Activated CD8-positive, alpha-beta T cell treated with anti-CD3 and anti-CD28 coated beads for 36 hours (primary cell): ENCODE data around the gene MRPL53. TPM values are rescaled to one million over a fixed set of nuclear protein-coding genes. Genes with fewer than 3 reads are reported as not detected.

Experiments
- ATAC-seq: fragments of 200-7000 bp; cut with Tn5 transposase; one replicate; pipeline ENCODE4 v1.10.0; 2021; ENCODE audit warnings: mild to moderate bottlenecking, moderate library complexity
- CTCF ChIA-PET: fragments of 350-600 bp; sonication (Branson Sonifier 250); formaldehyde crosslinking; loops from one replicate; lab custom pipeline; 2021; ENCODE audit warnings: antibody characterized with exemption; lab: Charles Lee
- POLR2A ChIA-PET: fragments of 350-600 bp; sonication (Branson Sonifier 250); formaldehyde crosslinking; loops from one replicate; lab custom pipeline; 2021; ENCODE audit warnings: antibody characterized with exemption; lab: Charles Lee
- DNase-seq: peaks from one replicate; pipeline ENCODE4 v3.0.0-alpha.2; 2020
- H3K27ac Mint-ChIP-seq: one replicate; pipeline ENCODE4 v1.8.0; 2021; ENCODE audit warnings: mild to moderate bottlenecking, mixed read lengths
- H3K27me3 Mint-ChIP-seq: one replicate; pipeline ENCODE4 v1.8.0; 2021; ENCODE audit warnings: mixed read lengths
- H3K36me3 Mint-ChIP-seq: one replicate; pipeline ENCODE4 v1.8.0; 2021; ENCODE audit warnings: low read depth, mixed read lengths
- H3K4me1 Mint-ChIP-seq: one replicate; pipeline ENCODE4 v1.8.0; 2021; ENCODE audit warnings: low read depth, mixed read lengths
- H3K4me3 Mint-ChIP-seq: one replicate; pipeline ENCODE4 v1.8.0; 2021; ENCODE audit warnings: mild to moderate bottlenecking, moderate library complexity, mixed read lengths
- H3K9me3 Mint-ChIP-seq: one replicate; pipeline ENCODE4 v1.8.0; 2021; ENCODE audit warnings: mixed read lengths
- intact Hi-C: fragments of 100-400 bp; cut with micrococcal nuclease; formaldehyde crosslinking; loops from one replicate; pipeline ENCODE4 v1.10.0; 2022
- total RNA-seq, 2 experiments: library from RNA; stranded (reverse); gene quantifications; one replicate each; pipeline ENCODE4 v1.2.3, GENCODE V29; 2021
- TF ChIP-seq, protein P1 (sequence below): fragments of 200-600 bp; IDR thresholded peaks from one replicate; pipeline ENCODE4 v1.8.0; 2022; ENCODE audit warnings: antibody characterized with exemption, mild to moderate bottlenecking

Gene MRPL53
- total RNA-seq, 2 experiments from 2014 or later = 111 to 113 TPM

- DNase-seq (peak; percentile 90), ATAC-seq (peak; percentile 46)
- ChIA-PET CTCF (interaction anchor here (0.9 to 4.1 kb wide), 8 partner anchors 9 to 208 kb away, joined by 3 to 40 read pairs (median 8); partner anchors contain the start of genes AUP1, CCDC142, HTRA2 and MRPL53), POLR2A (interaction anchor here (1.0 to 5.6 kb wide), 11 partner anchors 10 to 73 kb away, joined by 3 to 48 read pairs (median 10); partner anchors contain the start of genes AUP1, C2orf81, CCDC142 and HTRA2)
- no peaks in the 10 kb centered on the region for H3K27me3 Mint-ChIP-seq
- H3K36me3 Mint-ChIP-seq = peaks cover 20% of the 10 kb centered on the region
- TF ChIP-seq, protein P1, sequence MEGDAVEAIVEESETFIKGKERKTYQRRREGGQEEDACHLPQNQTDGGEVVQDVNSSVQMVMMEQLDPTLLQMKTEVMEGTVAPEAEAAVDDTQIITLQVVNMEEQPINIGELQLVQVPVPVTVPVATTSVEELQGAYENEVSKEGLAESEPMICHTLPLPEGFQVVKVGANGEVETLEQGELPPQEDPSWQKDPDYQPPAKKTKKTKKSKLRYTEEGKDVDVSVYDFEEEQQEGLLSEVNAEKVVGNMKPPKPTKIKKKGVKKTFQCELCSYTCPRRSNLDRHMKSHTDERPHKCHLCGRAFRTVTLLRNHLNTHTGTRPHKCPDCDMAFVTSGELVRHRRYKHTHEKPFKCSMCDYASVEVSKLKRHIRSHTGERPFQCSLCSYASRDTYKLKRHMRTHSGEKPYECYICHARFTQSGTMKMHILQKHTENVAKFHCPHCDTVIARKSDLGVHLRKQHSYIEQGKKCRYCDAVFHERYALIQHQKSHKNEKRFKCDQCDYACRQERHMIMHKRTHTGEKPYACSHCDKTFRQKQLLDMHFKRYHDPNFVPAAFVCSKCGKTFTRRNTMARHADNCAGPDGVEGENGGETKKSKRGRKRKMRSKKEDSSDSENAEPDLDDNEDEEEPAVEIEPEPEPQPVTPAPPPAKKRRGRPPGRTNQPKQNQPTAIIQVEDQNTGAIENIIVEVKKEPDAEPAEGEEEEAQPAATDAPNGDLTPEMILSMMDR = no peak
- H3K27ac Mint-ChIP-seq = peak overlapping the region; percentile 99
- peaks cover 44% of the 10 kb centered on the region for H3K4me1 Mint-ChIP-seq
- H3K4me3 Mint-ChIP-seq = peak overlapping the region; percentile 98
- intact Hi-C loops = no loop called here
- no peaks in the 10 kb centered on the region for H3K9me3 Mint-ChIP-seq
These were observed 14.8 kb downstream of the MRPL53 start for GRCh38 chr2:74457549-74458131.

DNA sequence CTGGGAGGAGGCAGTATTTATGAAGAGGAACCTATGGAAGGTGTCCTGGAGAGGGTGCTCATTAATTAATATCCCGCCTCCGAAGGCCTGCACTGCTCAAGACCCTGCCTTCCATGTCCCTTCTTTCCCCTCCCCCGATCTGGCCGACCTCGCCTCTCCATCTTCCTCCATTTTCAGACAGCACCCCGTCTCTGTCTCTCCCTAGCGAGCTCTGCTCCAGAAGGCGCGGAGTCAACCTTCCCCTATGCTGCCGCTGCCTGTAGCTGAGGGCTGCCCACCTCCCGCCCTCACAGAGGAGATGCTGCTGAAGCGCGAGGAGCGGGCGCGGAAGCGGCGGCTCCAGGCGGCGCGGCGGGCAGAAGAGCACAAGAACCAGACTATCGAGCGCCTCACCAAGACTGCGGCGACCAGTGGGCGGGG is 15.3 kb downstream of the MRPL53 start:
- Mint-ChIP-seq H3K36me3 (peaks cover 18% of the 10 kb centered on the region), H3K4me3 (peak overlapping the region; percentile 98), H3K27ac (peak overlapping the region; percentile 97), H3K9me3 (no peaks in the 10 kb centered on the region), H3K4me1 (peaks cover 47% of the 10 kb centered on the region), H3K27me3 (no peaks in the 10 kb centered on the region)
- CTCF ChIA-PET = interaction anchor here (0.9 to 4.1 kb wide), 7 partner anchors 14 to 207 kb away, joined by 3 to 40 read pairs (median 5); partner anchors contain the start of genes AUP1, CCDC142, HTRA2 and TTC31
- DNase-seq = no peak
- no peak for ATAC-seq
- intact Hi-C loops = no loop called here
- POLR2A ChIA-PET = interaction anchor here (0.8 to 5.6 kb wide), 9 partner anchors 8 to 73 kb away, joined by 3 to 48 read pairs (median 5); partner anchors contain the start of genes AUP1, C2orf81, CCDC142 and HTRA2
- TF ChIP-seq, protein P1 = no peak

DNA sequence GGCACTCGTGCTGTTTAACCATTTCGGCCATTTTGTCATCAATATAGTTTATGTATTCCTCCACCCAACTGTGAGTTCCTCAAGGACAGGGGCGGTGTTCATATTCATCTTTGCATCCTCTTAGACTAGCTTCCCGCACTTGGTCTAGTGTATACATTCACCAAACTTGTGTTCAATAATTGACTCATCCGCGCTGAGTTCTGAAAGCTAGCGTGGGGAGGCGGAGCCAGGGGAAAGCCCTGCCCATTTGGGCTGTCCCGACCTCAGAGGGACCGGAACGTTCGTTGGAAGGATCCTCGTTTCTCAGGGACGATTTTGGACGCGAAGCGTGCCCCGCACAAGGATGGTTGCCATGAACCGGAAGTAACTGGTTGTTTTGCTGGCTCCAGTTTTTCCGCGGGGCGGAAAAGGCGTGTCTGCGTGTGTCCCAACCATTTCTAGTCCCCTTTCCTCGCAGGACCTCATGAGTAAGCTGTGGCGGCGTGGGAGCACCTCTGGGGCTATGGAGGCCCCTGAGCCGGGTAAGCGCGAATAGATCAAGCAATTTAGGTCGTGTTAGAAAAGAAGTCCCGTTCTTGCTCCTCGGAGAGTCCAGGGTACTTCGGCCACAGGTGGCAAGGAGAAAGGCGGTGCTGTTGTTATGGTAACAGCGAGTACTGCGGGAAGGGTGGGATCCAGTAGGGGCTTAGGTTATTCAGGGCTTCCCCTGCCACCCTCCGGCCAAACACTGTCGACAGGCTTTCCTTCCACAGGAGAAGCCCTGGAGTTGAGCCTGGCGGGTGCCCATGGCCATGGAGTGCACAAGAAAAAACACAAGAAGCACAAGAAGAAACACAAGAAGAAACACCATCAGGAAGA is 17.6 kb downstream of the MRPL53 start, which contains the start of gene INO80B:
Gene INO80B, plus strand, starts transcription at position 434 of the 858 bp plus-strand sequence. Its CDS starts 30 bp downstream, at position 464.
- peak within 1 kb of the TSS; percentile 97 for H3K27ac Mint-ChIP-seq
- peak within 1 kb of the TSS; percentile 98 for H3K4me3 Mint-ChIP-seq
- H3K4me1 Mint-ChIP-seq = peaks cover 41% of the 10 kb centered on the region
- intact Hi-C loops = loop anchor here (2.0 kb wide), 1 partner anchor 28 kb away; the partner anchor contains the start of genes CCDC142 and TTC31
- ChIA-PET POLR2A (interaction anchor here (0.6 to 5.6 kb wide), 18 partner anchors 10 to 1221 kb away, joined by 3 to 48 read pairs (median 4); partner anchors contain the start of genes AUP1, C2orf81, CCDC142 and CCT7), CTCF (interaction anchor here (0.6 to 3.8 kb wide), 11 partner anchors 10 to 205 kb away, joined by 3 to 40 read pairs (median 4); partner anchors contain the start of genes C2orf81, CCDC142, MOGS and TTC31)
- H3K9me3 Mint-ChIP-seq = no peaks in the 10 kb centered on the region
- ATAC-seq (peak; percentile 52), DNase-seq (peak; percentile 98)
- TF ChIP-seq, protein P1 = no peak
- no peaks in the 10 kb centered on the region for H3K27me3 Mint-ChIP-seq
- peaks cover 16% of the 10 kb centered on the region for H3K36me3 Mint-ChIP-seq

DNA sequence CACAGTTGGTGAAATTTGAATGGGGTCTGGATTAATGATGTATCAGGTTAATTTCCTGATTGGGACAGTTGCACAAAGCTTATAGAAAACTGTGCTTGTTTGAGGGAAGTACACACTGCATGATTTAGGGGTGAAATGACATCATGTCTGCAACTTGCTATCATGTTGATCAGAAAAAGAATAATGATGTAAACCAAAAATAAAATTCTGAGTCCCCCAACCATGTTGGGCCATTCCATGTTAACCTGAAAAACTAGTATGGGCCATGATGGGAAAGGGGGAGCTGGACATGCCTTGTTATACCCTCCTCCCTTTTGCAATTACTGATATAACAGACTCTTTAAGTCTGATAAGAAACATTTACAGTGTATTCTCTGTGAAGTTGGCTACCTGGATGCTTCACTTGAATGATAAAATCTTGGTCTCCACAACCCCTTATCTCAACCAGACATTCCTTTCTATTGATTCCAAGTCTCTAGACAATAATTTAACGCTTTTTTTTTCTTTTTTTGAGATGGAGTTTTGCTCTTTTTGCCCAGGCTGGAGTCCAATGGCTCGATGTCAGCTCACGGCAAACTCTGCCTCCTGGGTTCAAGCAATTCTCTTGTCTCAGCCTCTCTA is 21.8 kb downstream of the MRPL53 start:
- Mint-ChIP-seq H3K27me3 (peaks cover 1% of the 10 kb centered on the region), H3K27ac (no peak overlapping the region), H3K4me1 (peaks cover 20% of the 10 kb centered on the region), H3K9me3 (no peaks in the 10 kb centered on the region), H3K4me3 (no peak overlapping the region), H3K36me3 (peaks cover 6% of the 10 kb centered on the region)
- CTCF ChIA-PET = no interaction called here
- intact Hi-C loops = no loop called here
- ATAC-seq (no peak), DNase-seq (no peak)
- POLR2A ChIA-PET = interaction anchor here (1.3 kb wide), 1 partner anchor 29 kb away, joined by 3 read pairs; the partner anchor contains the start of genes C2orf81 and WDR54
- TF ChIP-seq, protein P1 = no peak
